ENCODE results near the gene TOMM40.
A peak's percentile ranks its signal among the peaks of the same experiment; 100 is the strongest.
"Not testable (repeated sequence)": the region's sequence is repeated elsewhere in the genome, so short reads cannot be mapped to it uniquely, and the experiment has no call there.

The TOMM40 gene

GRCh38 chr19:44891016-44891882 lies at the start of gene TOMM40:
Gene TOMM40 (plus strand): TSS chr19:44891254. CDS start chr19:44891416, 162 bp downstream.
- DNase-seq (ENCODE audit: low read depth in 2 of 3, low spot score in 2 of 3): peak in 1 of 3 experiments; percentile 97

GRCh38 chr19:44845286-44845611 lies 45.8 kb upstream of the TOMM40 start:
- DNase-seq (ENCODE audit: low read depth in 2 of 3, low spot score in 2 of 3): no peak

- peak; percentile 72 to 97 (median 86) for DNase-seq (ENCODE audit: low read depth in 2 of 3, low spot score in 2 of 3)
Observed at GRCh38 chr19:44845612-44846454, 45.2 kb upstream of the TOMM40 start, which contains the start of gene NECTIN2. Gene NECTIN2 (plus strand): TSS chr19:44846297. CDS start chr19:44846526, 229 bp downstream.

GRCh38 chr19:44846455-44847143 lies 44.5 kb upstream of the TOMM40 start:
- no peak for DNase-seq (ENCODE audit: low read depth in 2 of 3, low spot score in 2 of 3)

GRCh38 chr19:44847144-44848035 lies 43.7 kb upstream of the TOMM40 start:
- DNase-seq (ENCODE audit: low read depth in 2 of 3, low spot score in 2 of 3): no peak

- DNase-seq (ENCODE audit: low read depth in 2 of 3, low spot score in 2 of 3): no peak
Observed at GRCh38 chr19:44848036-44848811, 42.8 kb upstream of the TOMM40 start.

- DNase-seq (ENCODE audit: low read depth in 2 of 3, low spot score in 2 of 3): no peak
Observed at GRCh38 chr19:44848812-44849447, 42.1 kb upstream of the TOMM40 start.

- no peak for DNase-seq (ENCODE audit: low read depth in 2 of 3, low spot score in 2 of 3)
Observed at GRCh38 chr19:44850641-44851109, 40.4 kb upstream of the TOMM40 start.

- DNase-seq (ENCODE audit: low read depth in 2 of 3, low spot score in 2 of 3): no peak
Observed at GRCh38 chr19:44851427-44851826, 39.6 kb upstream of the TOMM40 start.

GRCh38 chr19:44855606-44856005 lies 35.4 kb upstream of the TOMM40 start:
- DNase-seq (ENCODE audit: low read depth in 2 of 3, low spot score in 2 of 3): no peak

- no peak for DNase-seq (ENCODE audit: low read depth in 2 of 3, low spot score in 2 of 3)
Observed at GRCh38 chr19:44856421-44857083, 34.5 kb upstream of the TOMM40 start.

GRCh38 chr19:44857837-44858236 lies 33.2 kb upstream of the TOMM40 start:
- DNase-seq (ENCODE audit: low read depth in 2 of 3, low spot score in 2 of 3): no peak

- not testable (repeated sequence) for DNase-seq (ENCODE audit: low read depth in 2 of 3, low spot score in 2 of 3)
Observed at GRCh38 chr19:44861576-44861975, 29.5 kb upstream of the TOMM40 start.

GRCh38 chr19:44863990-44864389 lies 27.1 kb upstream of the TOMM40 start:
- no peak for DNase-seq (ENCODE audit: low read depth in 2 of 3, low spot score in 2 of 3)

- DNase-seq (ENCODE audit: low read depth in 2 of 3, low spot score in 2 of 3): no peak
Observed at GRCh38 chr19:44865196-44865767, 25.8 kb upstream of the TOMM40 start.

GRCh38 chr19:44866664-44867063 lies 24.4 kb upstream of the TOMM40 start:
- no peak for DNase-seq (ENCODE audit: low read depth in 2 of 3, low spot score in 2 of 3)

GRCh38 chr19:44867578-44867977 lies 23.5 kb upstream of the TOMM40 start:
- no peak for DNase-seq (ENCODE audit: low read depth in 2 of 3, low spot score in 2 of 3)
